Lower lobe of right lung (tissue), 2 donors: Measurements from ENCODE around the gene DOCK10. TPM values are rescaled to one million over a fixed set of nuclear protein-coding genes. Genes with fewer than 3 reads are reported as not detected.

Source experiments
- ATAC-seq, 2 donors: fragments of 200-7000 bp; cut with Tn5 transposase; one replicate each; pipeline ENCODE4 v1.9.1; 2020 to 2022; ENCODE audit warnings: mild to moderate bottlenecking in 2 of 2, moderate library complexity in 2 of 2
- DNase-seq: peaks from one replicate; pipeline ENCODE4 v3.0.0-alpha.2; 2020
- H3K27ac ChIP-seq: fragments of 200-600 bp; one replicate; pipeline ENCODE4 v1.8.0; 2022
- H3K27me3 ChIP-seq: fragments of 200-600 bp; one replicate; pipeline ENCODE4 v1.8.0; 2022; ENCODE audit warnings: low read depth
- H3K36me3 ChIP-seq: fragments of 200-600 bp; one replicate; pipeline ENCODE4 v1.8.0; 2022; ENCODE audit warnings: mild to moderate bottlenecking
- H3K4me1 ChIP-seq: fragments of 200-600 bp; one replicate; pipeline ENCODE4 v1.8.0; 2022
- H3K4me3 ChIP-seq: fragments of 200-600 bp; one replicate; pipeline ENCODE4 v1.8.0; 2022; ENCODE audit warnings: mild to moderate bottlenecking
- H3K9me3 ChIP-seq: fragments of 200-600 bp; one replicate; pipeline ENCODE4 v1.8.0; 2022
- intact Hi-C: fragments of 100-400 bp; cut with DNase I; formaldehyde crosslinking; loops from one replicate; pipeline ENCODE4 v1.11.0; 2022
- microRNA-seq: library from miRNA; unstranded; fragments of <30 nt; microRNA quantifications from one replicate; pipeline ENCODE4 v1.2.0, GENCODE V29; 2020; ENCODE audit warnings: borderline number of aligned reads
- total RNA-seq: library from RNA; stranded (reverse); fragmentation: NEBNext Ultra II Directional; extraction: Animal tissue kit (Norgen Biotek cat#: 25700); gene quantifications from one replicate; pipeline ENCODE4 v1.2.1, GENCODE V29; 2021
- TF ChIP-seq, protein P1 (sequence below): fragments of 200-600 bp; IDR thresholded peaks from one replicate; pipeline ENCODE4 v1.8.0; 2022; ENCODE audit warnings: antibody characterized with exemption, mild to moderate bottlenecking
- donor health status: DM: no; HTN: yes; CAD: no; lungs with severe emphysema.

DOCK10 gene
- total RNA-seq, 1 donor from 2014 or later: 52.3 TPM

DNA sequence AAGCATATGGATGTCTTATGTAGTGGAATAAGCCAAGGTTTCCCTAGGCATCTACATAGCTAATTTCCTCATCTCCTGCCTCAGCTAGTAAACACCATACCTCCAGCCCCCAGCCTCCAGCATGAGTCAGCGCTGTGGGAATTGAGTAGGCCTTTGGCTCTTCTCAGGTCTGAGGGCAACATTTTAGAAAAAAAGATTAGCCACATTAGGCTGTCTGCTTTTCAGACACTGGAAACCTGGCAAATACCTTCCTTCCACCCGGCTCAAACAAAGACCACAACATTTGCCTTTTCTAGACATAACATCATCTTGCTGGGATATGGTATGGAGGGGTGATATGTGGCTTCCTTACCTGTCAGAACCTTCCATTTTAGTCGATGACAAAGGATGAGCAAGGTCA is 320.0 kb downstream of the DOCK10 start:
- no peak for DNase-seq

DNA sequence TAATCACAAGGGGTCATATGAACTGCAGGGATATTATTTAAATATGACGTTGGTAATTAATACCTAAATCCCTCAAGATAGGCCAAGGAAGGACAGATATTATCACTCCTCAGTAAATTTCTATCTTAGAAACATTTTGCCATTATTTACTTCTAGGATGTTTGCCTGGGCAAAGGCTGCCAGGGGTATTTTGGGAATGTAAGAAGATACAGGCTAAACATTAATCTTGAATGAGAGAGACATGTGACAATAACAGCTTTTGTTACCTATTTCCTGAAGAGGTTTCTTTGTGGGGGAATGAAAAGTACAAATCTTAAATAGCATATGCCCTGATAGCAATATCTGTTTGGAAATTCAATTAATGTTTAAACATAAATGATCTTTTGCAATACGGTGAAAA is 325.3 kb downstream of the DOCK10 start:
- Histone ChIP-seq H3K9me3 (no peaks in the 10 kb centered on the region), H3K4me3 (no peak overlapping the region), H3K4me1 (no peaks in the 10 kb centered on the region), H3K27me3 (peaks cover 3% of the 10 kb centered on the region), H3K36me3 (no peaks in the 10 kb centered on the region), H3K27ac (no peak overlapping the region)
- ATAC-seq (no peak), DNase-seq (no peak)
- intact Hi-C loops: no loop called here
- TF ChIP-seq, protein P1, sequence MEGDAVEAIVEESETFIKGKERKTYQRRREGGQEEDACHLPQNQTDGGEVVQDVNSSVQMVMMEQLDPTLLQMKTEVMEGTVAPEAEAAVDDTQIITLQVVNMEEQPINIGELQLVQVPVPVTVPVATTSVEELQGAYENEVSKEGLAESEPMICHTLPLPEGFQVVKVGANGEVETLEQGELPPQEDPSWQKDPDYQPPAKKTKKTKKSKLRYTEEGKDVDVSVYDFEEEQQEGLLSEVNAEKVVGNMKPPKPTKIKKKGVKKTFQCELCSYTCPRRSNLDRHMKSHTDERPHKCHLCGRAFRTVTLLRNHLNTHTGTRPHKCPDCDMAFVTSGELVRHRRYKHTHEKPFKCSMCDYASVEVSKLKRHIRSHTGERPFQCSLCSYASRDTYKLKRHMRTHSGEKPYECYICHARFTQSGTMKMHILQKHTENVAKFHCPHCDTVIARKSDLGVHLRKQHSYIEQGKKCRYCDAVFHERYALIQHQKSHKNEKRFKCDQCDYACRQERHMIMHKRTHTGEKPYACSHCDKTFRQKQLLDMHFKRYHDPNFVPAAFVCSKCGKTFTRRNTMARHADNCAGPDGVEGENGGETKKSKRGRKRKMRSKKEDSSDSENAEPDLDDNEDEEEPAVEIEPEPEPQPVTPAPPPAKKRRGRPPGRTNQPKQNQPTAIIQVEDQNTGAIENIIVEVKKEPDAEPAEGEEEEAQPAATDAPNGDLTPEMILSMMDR: no peak

More for the DNA sequence above, 320.0 kb downstream of the DOCK10 start:
- Histone ChIP-seq H3K27ac (no peak overlapping the region), H3K9me3 (no peaks in the 10 kb centered on the region), H3K27me3 (peaks cover 3% of the 10 kb centered on the region), H3K4me1 (no peaks in the 10 kb centered on the region), H3K4me3 (no peak overlapping the region), H3K36me3 (no peaks in the 10 kb centered on the region)
- TF ChIP-seq, protein P1: no peak
- intact Hi-C loops: no loop called here
- ATAC-seq: no peak

DNA sequence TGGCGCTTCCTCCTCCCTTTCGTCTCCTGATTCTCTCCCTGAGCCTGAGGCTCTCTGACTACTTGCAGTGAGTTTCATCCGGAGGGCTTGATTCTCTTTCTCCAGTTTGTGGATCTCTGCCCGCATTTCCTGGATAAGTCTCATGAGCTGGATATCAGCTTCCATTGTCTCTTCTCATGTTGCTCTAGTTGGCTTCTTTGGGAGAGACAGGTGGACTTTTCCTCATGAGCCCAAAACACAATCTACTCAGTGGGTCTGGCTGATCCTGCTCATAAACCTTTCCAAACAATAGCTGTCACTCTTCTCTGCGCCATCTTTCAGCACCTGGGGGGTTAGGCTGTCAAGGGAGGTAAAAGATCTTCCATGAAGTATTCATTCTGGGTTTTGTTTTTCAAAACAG is 326.1 kb downstream of the DOCK10 start, which contains the start of gene CCDC195:
TSS of gene CCDC195 (minus strand) at position 165 of the 400 bp plus-strand sequence. CDS start at position 165, 0 bp downstream.
- ATAC-seq (no peak), DNase-seq (no peak)
- H3K4me3 ChIP-seq: no peak within 1 kb of the TSS
- intact Hi-C loops: no loop called here
- H3K27me3 ChIP-seq: peaks cover 3% of the 10 kb centered on the region
- H3K4me1 ChIP-seq: no peaks in the 10 kb centered on the region
- TF ChIP-seq, protein P1: no peak
- H3K9me3 ChIP-seq: no peaks in the 10 kb centered on the region
- no peaks in the 10 kb centered on the region for H3K36me3 ChIP-seq
- H3K27ac ChIP-seq: no peak within 1 kb of the TSS

Small RNAs within 50 kb of the gene (microRNA-seq; reads per million reads assigned to microRNA genes)
- not detected for gene MIR4439
